HepG2 (cell line): ENCODE data around the gene SIRPA. TPM values are rescaled to one million over a fixed set of nuclear protein-coding genes. Genes with fewer than 3 reads are reported as not detected.

Experiments
- ATF4 ChIP-seq, 2 experiments: fragments of 450-650 bp in 1 of 2; sonication (generic) in 1 of 2; formaldehyde crosslinking; IDR thresholded peaks; 2 replicates each; pipeline versions ENCODE4 v1.5.0 to v1.8.0; 2020 to 2022; ENCODE audit warnings: mild to moderate bottlenecking in 1 of 2, missing genetic modification reagents in 1 of 2
- BCLAF1 ChIP-seq: fragments of 450-650 bp; IDR thresholded peaks from 2 replicates; pipeline ENCODE4 v1.6.1; 2017; ENCODE audit warnings: mild to moderate bottlenecking
- DRAP1 ChIP-seq: IDR thresholded peaks from 2 replicates; pipeline ENCODE4 v1.6.1; 2016; ENCODE audit warnings: missing genetic modification reagents, missing compliant biosample characterization
- FOXA3 ChIP-seq: IDR thresholded peaks from 2 replicates; pipeline ENCODE4 v1.6.1; 2016; ENCODE audit warnings: missing genetic modification reagents, missing compliant biosample characterization
- FOXM1 ChIP-seq: sonication (generic); formaldehyde crosslinking; IDR thresholded peaks from 2 replicates; pipeline ENCODE4 v1.5.0; 2020; ENCODE audit warnings: missing genetic modification reagents
- KLF16 ChIP-seq, 2 experiments: sonication (generic) in 1 of 2; formaldehyde crosslinking in 1 of 2; IDR thresholded peaks; 2 replicates each; pipeline versions ENCODE4 v1.6.1 to v1.8.0; 2016 to 2023; ENCODE audit warnings: missing genetic modification reagents in 2 of 2, missing compliant biosample characterization in 1 of 2
- LCORL ChIP-seq, 2 experiments: fragments of 450-650 bp in 1 of 2; sonication (generic) in 1 of 2; formaldehyde crosslinking in 1 of 2; IDR thresholded peaks; 2 replicates each; pipeline versions ENCODE4 v1.5.0 to v1.6.1; 2017 to 2020; ENCODE audit warnings: antibody characterized with exemption in 1 of 2, missing genetic modification reagents in 1 of 2
- PREB ChIP-seq: sonication (generic); formaldehyde crosslinking; IDR thresholded peaks from 2 replicates; pipeline ENCODE4 v1.4.0; 2020; ENCODE audit warnings: missing genetic modification reagents
- RAD21 ChIP-seq: fragments of 450-650 bp; formaldehyde crosslinking; IDR thresholded peaks from 2 replicates; pipeline ENCODE4 v1.5.0; 2020; ENCODE audit warnings: mild to moderate bottlenecking
- SIX1 ChIP-seq: sonication (generic); formaldehyde crosslinking; IDR thresholded peaks from 2 replicates; pipeline ENCODE4 v1.4.0; 2020; ENCODE audit warnings: missing genetic modification reagents, borderline replicate concordance
- SMARCC2 ChIP-seq: fragments of 450-650 bp; IDR thresholded peaks from 2 replicates; pipeline ENCODE4 v1.6.1; 2017; ENCODE audit warnings: antibody characterized with exemption, mild to moderate bottlenecking
- TEF ChIP-seq: sonication (generic); formaldehyde crosslinking; IDR thresholded peaks from 2 replicates; pipeline ENCODE4 v1.5.0; 2020; ENCODE audit warnings: missing genetic modification reagents
- ZNF556 ChIP-seq: sonication (generic); formaldehyde crosslinking; IDR thresholded peaks from 2 replicates; pipeline ENCODE4 v1.4.0; 2020; ENCODE audit warnings: mild to moderate bottlenecking, missing genetic modification reagents, borderline replicate concordance
- ZNF558 ChIP-seq: sonication (generic); formaldehyde crosslinking; IDR thresholded peaks from 2 replicates; pipeline ENCODE4 v1.9.0; 2022; ENCODE audit warnings: mild to moderate bottlenecking, missing genetic modification reagents, borderline replicate concordance
- ZNF580 ChIP-seq: IDR thresholded peaks from 2 replicates; pipeline ENCODE4 v1.6.1; 2016; ENCODE audit warnings: low read depth, borderline replicate concordance
- ZNF687 ChIP-seq: sonication (generic); formaldehyde crosslinking; IDR thresholded peaks from 2 replicates; pipeline ENCODE4 v1.5.1; 2020; ENCODE audit warnings: mild to moderate bottlenecking, missing genetic modification reagents, moderate library complexity
- polyA plus RNA-seq, 8 experiments: library from polyadenylated mRNA; depleted of rRNA in 3 of 8; stranded (reverse) in 7 of 8; unstranded in 1 of 8; fragments of >200 nt; fragmentation: Illumina TruSeq in 4 of 8; extraction: Trizol in 4 of 8; gene quantifications; 2 replicates each; pipeline versions ENCODE4 v1.2.1 to v1.2.3, GENCODE V29; 2011 to 2016; ENCODE audit warnings: low read depth in 4 of 8, missing spikeins in 1 of 8, mixed read lengths in 1 of 8; ENCODE audit not compliant: insufficient read depth in 1 of 8
- total RNA-seq, 5 experiments: library from RNA; depleted of rRNA; stranded (reverse); fragments of >200 nt; fragmentation: Illumina TruSeq; extraction: Trizol; gene quantifications; 2 replicates each; pipeline ENCODE4 v1.2.3, GENCODE V29; 2016; ENCODE audit warnings: low read depth in 1 of 5

Gene SIRPA
- total and polyA plus RNA-seq, 2 of the 13 experiments (the other 11 are each of a cell fraction or from before 2014, with no cell fraction given): 7.2 to 17.6 TPM

GRCh38 chr20:1855109-1855508, 40.1 kb upstream of the SIRPA start (continued):
- TF ChIP-seq RAD21 (CRISPR knock-in tag) (no peak), KLF16 (CRISPR knock-in tag; IDR thresholded peaks at IDR 0.05) (0 out of 4 replicates have a peak, but pooled peaks of 1 of the 2 experiments have one; percentile 47), FOXA3 (CRISPR knock-in tag) (peak; percentile 61), SMARCC2 (no peak), LCORL (IDR thresholded peaks at IDR 0.05) (no peak), LCORL (CRISPR knock-in tag; IDR thresholded peaks at IDR 0.05) (peak; percentile 87), ZNF687 (peak; percentile 38), DRAP1 (CRISPR knock-in tag) (no peak), ZNF556 (CRISPR knock-in tag) (no peak), PREB (CRISPR knock-in tag) (no peak), FOXM1 (CRISPR knock-in tag) (no peak), ZNF580 (CRISPR knock-in tag) (0 out of 2 replicates have a peak, but pooled peaks have one; percentile 41), BCLAF1 (no peak), ZNF558 (no peak), TEF (CRISPR knock-in tag) (no peak), SIX1 (CRISPR knock-in tag) (peak; percentile 57; the same call in 1 of the 2 replicates), ATF4 (CRISPR knock-in tag; IDR thresholded peaks at IDR 0.05) (no peak)
